Measurements from ENCODE around the gene DNAJB1.
"Not testable (repeated sequence)": the region's sequence is repeated elsewhere in the genome, so short reads cannot be mapped to it uniquely, and the experiment has no call there.

The DNAJB1 gene

DNA sequence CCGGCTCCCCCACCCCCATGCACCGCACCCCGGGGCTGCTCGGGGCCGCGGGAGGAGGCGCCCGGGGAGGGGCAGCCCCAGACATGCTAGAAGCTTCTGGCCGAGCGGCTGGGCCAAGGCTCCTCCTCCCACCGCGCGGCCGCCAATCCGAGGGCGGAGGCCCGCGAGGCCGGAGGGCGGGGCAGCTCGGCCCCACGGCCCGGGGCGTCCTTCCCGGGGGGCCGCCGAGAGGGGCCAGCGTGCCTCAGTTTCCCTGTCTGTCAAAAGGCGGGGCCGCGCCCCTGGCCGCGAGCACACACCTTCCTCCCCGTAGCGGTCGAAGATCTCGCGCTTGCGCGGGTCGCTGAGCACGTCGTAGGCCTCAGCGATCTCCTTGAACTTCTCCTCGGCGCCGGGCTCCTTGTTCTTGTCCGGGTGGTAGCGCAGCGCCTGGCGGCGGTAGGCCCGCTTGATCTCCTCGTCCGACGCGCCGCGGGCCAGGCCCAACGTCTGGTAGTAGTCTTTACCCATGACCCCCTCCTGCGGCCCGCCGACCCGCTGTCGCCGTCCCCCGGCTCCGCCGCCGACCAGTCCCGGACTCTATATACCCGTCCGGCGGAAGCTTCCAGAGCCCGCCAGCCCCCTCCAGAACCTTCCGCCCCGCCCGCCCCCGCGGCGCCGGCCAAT lies at the start of gene DNAJB1:
Gene DNAJB1, minus strand, starts transcription at position 558 of the 666 bp plus-strand sequence. Its CDS starts 48 bp downstream, at position 510.
- DNase-seq (ENCODE audit: low spot score), result peak; percentile 71

DNA sequence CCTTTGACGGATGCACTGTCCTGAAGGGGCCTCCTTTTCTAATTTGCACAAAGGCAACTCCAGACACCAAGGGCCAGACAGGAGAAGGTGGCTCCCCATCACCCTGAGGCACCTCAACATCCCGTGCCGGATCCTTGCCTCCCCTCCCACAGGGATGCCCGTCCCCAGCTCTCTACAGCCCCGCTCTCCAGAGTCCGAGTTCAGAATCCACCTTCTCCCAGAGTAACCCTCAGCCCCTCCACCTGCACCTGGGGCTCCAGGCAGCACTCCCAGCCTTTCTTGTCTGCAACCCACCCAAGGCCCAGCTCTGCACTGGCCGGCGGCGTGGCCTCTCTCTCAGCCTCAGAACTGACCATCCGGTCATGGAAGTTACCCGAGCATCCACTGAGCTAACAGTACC lies 48.9 kb upstream of the DNAJB1 start:
- no peak for DNase-seq (ENCODE audit: low spot score)

DNA sequence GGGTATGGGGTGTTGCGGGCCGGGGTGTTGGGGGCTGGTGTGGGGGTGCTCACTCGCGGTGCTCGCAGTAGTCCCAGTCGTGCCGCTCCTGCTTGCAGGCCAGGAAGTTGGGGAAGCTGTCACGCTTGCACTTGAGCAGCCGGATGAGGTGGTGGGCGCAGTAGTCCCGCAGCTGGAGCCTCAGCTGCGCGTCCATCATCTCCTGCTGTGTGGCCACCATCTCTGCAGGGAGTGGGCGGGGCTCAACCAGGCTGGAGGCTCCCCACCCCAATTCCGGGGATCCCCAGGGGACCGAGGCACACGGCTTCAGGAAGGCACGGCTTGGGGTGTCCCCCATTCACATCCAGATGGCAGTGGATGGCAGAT lies 48.5 kb upstream of the DNAJB1 start:
- DNase-seq (ENCODE audit: low spot score), result no peak

DNA sequence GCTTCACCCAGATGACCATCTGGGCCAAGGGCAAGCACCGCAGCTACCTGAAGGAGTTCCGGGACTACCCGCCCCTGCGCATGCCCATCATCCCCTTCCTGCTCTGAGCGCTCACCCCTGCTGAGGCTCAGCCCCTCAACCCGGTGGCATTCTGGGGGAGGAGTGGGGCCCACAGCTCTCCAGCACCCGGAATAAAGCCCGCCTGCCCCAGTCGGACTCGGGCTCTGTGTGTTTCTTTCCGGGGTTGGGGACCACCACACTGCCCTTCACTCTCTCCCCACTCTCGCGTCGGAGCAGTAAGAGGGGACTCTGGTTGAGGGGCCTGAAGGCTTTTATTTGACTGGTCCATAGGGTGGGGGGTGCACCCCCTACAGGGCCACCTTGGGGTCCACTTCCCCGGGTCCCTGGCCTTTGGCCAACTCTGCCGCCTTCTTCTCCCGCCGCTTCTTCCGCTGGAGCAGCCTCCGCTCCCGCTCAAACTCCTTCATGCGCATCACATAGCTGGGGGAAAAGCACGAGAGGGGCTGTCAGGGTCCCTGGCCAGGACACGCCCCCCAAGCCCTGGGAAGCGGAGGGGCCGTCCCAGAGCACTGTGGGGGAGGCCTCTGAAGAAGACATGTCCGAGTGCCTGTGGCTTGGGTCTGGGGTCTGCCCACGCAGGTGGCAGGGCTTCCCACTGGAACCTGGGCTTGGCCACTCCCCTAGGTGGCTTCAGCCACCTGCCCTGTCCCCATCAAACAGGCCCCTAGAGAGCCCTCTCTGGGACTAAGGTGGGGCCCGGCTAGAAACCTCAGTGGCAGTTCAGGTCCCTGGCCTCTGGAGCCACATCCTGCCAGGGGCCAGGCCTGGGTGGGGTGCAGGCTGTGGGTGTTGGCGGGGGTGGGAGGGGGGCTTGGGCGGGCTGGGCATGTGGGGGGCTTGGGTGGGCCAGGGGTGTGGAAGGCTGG lies 47.8 kb upstream of the DNAJB1 start:
- no peak for DNase-seq (ENCODE audit: low spot score)

DNA sequence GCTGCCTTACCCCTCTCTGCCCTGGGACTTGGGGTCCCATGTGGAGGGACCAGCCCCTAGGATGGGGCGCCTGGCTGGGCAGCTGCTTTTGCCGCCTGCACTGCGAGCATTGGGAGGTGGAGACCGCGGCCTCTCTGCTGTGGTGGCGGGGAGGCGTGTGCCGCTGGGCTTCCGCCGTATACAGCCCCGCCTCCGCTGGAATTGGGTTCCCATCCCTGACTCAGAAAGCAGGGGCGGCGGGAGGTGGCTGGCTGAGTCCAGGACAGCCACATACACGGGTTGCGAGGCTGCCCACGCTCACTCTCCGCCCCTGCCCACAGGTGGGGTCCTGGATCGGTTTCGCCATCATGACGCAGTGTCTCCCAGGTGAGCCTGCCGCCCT lies 47.1 kb upstream of the DNAJB1 start:
- no peak for DNase-seq (ENCODE audit: low spot score)

DNA sequence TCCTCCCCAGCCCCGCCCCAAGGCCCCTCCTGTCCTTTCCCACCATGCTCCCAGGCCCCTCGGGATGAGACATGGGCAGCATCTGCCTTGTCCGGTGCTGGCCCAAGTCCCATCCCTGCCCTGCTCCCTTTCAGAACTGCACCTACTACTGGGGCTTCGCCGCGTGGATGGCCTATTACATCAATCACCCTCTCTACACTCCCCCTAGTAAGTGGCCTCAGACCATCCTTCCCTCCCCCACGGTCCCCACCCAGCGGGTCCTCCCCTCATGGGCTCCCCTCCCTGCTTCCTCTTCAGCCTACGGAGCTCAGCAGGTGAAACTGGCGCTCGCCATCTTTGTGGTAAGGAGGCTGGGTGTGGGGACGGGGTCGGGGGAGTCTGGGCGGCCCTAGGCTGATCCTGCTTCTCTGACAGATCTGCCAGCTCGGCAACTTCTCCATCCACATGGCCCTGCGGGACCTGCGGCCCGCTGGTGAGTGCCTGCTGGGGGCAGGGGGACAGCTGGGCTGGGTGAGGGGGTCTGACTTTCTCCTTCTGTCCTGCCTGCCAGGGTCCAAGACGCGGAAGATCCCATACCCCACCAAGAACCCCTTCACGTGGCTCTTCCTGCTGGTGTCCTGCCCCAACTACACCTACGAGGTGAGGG lies 46.6 kb upstream of the DNAJB1 start:
- not testable (repeated sequence) for DNase-seq (ENCODE audit: low spot score)

DNA sequence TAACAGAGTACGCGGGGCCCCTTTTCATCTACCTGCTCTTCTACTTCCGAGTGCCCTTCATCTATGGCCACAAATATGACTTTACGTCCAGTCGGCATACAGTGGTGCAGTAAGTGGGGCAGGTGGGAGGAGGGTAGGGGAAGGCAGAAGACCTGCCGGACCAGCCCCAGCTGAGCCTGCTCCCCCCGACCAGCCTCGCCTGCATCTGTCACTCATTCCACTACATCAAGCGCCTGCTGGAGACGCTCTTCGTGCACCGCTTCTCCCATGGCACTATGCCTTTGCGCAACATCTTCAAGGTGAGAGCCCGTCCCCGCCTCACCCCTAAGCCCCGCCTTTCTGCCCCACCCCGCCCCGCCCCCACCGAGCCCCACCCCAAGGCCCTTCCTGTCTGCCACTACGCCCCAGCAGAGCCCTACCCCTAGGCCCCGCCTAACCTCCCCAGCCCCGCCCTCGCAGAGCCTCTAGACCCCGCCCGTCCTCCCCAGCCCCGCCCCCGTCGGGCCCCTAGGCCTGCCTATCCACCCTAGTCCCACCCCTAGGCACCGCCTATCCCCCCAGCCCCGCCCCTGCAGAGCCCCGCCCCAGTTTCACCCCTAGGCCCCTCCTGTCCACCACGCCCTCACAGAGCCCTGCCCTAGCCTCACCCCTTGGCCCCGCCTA lies 45.9 kb upstream of the DNAJB1 start:
- DNase-seq (ENCODE audit: low spot score), result peak; percentile 53

DNA sequence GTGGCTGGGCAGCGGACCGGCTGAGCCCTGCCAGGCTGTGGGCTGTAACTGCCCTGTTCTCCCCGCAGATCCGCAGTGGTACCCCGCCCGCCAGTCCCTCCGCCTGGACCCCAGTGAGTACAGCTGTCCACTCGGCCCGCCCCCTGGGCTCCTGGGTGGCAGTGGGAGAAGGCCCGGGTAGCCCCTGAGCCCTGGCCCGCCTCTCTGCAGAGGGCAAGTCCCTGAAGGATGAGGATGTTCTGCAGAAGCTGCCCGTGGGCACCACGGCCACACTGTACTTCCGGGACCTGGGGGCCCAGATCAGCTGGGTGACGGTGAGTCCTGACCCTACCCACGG lies 45.4 kb upstream of the DNAJB1 start:
- no peak for DNase-seq (ENCODE audit: low spot score)

DNA sequence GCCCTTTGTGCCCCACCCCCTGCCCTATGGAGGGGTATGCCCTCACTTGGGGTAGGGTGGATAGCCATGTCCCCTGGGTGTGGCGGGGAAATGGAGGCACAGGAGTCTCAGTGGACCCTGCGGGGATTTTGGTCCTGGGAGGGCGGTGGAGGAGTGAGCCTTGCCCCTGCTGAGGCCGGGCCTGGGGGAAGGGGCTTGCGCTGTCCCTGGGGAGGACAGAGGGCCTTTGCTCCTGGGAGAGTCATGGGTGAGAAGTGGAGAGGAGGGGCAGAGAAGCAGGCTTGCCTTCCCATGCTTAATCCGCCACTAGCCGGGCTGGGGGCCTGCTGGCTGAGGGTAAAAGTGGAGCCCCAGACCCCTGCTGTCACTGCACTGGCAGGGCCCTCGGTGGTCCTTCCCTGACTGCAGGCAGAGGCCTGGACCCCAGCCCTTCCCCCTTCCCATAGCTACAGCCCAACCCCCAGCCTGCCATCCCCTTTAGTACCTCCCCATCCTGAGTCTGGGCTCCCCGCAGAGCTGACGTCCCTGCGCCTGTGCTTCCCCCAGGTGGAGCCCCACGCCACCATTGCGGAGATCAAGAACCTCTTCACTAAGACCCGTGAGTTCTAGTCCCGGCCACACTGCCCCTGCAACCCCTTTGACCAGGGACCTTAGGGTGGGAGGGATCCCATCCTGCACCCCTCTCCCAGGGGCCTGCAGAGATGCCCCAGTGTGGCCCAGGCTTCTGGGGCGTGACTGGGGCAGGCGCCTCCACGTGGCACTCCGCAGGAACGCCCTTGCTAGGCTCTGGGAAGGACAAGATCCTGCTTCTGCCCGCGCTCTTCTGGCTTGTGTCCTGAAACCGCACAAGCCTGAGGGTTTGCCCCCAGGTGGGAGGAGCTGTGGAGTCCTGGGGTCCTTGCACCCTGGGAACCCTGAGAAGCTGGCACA lies 44.7 kb upstream of the DNAJB1 start:
- DNase-seq (ENCODE audit: low spot score), result no peak

DNA sequence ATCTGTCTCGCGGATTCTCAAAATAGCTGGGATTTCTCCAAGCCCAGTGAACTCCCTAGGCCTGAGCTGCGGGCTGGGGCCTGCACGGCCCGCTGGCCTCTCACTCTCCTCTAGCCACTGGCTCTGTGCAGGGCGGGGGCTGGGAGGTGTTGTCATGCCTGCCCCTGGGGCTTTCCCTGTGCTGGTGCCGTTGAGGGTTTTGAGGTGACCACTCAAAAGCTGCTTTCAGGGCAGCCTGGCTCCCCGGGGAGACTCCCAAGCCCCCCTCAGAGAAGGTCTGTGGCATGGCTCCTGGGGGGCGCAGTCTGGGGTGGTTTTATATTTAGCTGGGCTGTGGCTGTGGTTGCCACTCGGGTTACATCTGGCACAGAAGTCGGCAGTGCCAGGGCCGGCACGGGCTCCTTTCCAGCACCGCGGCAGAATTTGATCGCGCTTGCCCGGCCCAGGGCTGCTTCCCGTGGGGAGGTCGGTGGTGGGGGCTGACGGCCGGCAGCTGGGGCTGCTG lies 43.7 kb upstream of the DNAJB1 start:
- no peak for DNase-seq (ENCODE audit: low spot score)

DNA sequence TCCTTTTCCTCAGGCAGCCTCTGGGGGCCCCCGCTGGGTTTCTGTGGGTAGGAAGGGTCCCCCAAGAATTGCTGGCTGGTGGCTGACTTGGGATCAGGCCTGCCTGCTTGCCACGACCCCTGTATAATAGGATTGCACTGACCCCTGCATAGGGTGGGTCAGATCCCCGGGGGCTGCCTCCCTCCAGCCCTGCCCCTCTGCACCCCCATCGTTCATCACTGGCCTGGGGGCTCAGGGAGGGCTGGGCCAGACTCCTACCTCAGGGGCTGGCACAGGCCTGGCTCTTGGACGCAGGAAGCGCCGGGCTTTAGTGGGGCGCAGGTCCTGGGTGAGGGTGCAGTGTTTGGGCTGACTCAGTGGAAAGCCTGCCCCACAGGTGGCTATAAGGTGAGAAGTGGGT lies 43.1 kb upstream of the DNAJB1 start:
- DNase-seq (ENCODE audit: low spot score), result no peak

DNA sequence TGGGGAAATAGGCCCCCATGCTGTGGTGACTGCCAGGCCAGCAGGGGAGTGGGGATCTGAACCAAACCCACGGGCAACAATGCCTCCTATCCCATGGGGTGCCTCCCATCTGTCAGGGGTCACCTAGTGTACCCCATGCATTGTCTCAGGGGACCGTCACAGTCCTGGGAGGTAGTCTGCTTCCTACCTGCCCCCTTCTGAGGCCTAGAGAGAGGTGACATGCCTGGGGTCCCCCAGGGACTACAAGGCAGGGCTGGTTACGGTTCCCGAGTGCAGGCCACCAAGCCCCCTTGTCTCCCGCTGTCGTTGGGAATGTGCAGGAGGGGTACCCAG lies 42.5 kb upstream of the DNAJB1 start:
- no peak for DNase-seq (ENCODE audit: low spot score)

DNA sequence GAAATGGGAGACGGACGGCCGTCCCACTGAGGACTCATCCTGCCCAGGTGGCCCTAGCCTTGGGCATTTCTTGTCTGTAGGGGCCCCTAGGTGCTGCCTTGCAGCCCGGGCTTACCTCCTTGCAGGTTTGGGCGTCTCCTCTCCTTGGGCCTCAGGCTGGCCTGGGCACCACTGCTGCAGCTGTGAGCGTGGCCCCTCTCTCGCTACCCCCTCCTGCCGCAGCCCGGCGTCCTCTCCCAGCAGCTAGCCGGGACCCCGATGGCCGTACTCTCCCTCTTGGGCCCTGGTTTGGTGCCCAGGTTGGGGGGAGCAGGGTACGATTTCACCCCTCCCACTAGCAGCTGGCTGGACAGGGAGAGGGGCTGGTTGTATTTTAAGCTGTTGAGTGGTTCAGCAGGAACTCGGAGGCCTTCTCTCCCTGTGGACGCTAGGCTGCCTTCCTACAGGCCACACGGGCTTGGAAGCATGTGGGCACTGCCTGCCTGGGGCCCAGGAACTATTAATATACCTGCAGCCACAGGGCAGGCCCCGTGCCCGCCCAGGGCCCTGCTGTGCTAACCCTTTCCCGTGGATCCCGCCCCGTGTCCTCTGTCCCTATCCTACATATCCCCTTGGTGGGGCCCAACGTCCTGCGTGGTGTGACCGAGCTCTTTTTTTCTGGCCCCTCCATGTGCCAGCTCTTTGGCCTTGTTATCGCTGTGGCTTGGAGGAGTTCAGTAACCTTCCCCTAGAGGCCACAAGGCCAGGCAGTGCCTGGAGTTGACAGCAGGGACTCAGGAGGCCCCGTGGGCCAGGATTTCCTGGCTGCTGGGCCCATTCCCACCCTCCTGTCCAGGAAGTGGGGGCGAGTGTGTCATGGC lies 41.9 kb upstream of the DNAJB1 start:
- DNase-seq (ENCODE audit: low spot score), result peak; percentile 55

DNA sequence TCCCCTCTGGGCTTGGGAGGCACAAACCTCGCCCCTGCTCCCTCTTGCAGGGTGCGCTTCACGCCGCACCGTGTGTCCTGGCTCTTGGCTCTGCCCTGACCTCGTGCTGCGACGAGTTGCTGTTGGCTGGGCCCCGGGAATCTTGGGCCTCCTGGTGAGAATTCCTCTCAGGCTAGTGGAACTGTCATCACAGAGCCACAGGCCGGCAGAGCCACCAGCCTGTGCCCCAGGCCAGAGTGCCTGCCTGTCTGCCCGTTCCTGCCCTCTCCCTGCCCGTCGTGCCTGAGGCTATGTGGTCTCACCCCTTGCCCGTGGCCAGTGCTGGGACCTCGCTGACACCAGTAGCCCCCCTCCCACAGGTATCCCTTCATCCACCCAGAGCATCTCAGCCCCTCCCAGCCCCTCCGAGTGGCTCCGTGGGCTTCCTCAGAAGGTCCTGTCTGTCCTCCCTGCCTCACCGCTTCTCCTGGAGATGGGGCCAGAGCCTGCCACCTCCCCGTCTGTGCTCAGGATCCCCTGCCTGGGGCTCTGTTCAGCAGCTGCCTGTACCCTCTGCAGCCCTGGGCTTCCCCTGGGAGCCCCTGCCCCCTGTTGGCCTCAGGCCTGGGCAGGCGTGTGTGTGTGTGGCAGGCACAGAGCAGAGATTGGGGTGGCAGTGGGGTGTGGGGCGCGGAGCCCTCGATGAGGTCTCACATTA lies 40.3 kb upstream of the DNAJB1 start:
- no peak for DNase-seq (ENCODE audit: low spot score)

DNA sequence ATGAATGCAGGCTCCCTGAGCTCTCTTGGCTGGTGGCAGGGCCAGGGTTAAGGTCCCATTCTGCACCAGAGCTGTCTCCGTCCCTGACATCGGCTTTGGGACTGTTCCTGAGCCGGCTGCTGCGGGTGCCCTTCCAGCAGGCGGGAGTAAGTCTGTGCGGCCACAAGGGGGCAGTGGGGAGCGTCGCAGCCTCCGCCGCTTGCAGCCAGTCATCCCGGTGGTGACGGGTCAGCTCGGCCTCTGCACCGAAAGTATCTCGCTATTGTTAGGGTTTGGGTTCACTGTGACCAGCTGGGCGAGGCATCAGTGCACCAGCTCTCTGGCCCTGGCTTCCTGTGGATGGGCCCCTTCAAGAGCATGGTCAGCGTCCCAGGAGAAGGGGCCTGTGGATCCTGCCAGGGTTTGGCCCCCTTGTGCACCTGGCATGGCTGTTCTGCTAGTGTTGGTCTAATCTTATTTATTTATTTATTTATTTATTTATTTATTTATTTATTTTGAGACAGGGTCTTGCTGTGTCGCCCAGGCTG lies 38.5 kb upstream of the DNAJB1 start:
- DNase-seq (ENCODE audit: low spot score), result peak; percentile 86

DNA sequence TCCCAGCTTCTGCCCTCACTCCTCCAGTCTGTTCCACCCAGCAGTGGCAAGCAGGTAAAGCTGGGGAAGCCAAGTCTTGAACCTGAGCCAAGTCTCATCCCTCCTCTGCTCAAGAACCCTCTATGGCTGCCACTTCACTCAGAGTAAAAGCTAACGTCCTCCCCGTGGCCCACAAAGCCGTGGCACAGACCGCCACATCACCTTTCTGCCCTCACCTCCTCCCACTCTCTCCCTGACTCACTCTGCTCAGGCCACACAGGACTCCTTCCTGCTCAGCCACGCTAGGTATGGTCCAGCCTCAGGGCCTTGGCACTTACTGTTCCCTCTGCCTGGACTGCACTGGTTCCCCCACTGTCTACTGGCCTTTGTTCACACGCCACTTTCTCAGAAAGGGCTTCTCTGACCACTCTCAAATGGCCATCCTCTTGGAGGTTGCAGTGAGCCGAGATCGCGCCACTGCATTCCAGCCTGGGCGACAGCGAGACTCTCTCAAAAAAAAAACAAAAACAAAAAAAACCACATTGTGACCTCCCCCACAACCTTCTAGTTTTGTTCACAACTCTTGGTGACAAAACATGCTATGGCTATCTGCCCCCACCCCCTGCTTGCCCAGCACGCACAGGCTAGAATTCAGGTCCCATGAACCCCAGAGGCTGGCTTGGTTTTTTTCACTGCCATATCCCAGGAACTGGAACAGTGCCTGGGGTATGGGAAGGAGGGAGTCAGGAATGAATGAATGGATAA lies 37.9 kb upstream of the DNAJB1 start:
- no peak for DNase-seq (ENCODE audit: low spot score)

DNA sequence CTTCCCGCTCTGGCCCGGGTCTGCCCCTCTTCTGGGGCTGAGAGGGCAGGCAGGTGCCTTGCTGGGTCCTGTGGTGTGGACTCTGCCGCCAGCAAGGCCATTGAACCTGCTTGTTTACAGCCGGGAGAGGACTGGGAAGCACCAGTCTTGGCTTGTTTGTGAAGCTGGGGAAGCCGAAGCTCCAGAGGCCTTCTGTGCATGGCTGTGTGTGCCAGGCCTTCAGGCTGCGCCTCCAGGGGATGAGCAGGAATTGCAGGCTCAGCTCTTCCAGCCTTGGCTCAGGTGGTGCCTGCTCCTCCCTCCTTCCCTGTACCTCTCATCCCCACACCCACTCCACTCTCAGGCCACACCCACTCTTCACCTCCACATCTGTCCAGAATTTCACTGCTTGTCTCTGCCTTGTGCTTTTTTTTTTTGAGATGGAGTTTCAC lies 36.2 kb upstream of the DNAJB1 start:
- peak; percentile 95 for DNase-seq (ENCODE audit: low spot score)

DNA sequence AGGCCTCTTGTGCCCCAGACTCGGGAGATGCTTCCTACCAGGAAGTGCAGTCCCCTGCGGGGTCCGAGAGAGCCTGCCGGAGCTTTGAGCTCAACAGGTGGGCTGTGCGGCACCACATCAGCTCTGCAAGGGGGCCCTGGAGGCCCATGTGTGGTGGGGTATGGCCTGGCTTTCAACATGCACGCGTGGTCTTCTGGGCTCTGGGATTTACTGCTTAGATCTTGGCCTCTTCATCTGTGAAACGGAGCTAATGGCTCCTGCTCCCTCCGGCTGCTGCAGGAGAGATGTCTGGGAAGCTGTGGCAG lies 35.7 kb upstream of the DNAJB1 start:
- no peak for DNase-seq (ENCODE audit: low spot score)
